ENCODE results near the gene PRPF19. TPM values are rescaled to one million over a fixed set of nuclear protein-coding genes. Genes with fewer than 3 reads are reported as not detected.

PRPF19 gene
- total RNA-seq, 3 donors from 2014 or later = 61.1 to 74.1 (median 64.6) TPM

DNA sequence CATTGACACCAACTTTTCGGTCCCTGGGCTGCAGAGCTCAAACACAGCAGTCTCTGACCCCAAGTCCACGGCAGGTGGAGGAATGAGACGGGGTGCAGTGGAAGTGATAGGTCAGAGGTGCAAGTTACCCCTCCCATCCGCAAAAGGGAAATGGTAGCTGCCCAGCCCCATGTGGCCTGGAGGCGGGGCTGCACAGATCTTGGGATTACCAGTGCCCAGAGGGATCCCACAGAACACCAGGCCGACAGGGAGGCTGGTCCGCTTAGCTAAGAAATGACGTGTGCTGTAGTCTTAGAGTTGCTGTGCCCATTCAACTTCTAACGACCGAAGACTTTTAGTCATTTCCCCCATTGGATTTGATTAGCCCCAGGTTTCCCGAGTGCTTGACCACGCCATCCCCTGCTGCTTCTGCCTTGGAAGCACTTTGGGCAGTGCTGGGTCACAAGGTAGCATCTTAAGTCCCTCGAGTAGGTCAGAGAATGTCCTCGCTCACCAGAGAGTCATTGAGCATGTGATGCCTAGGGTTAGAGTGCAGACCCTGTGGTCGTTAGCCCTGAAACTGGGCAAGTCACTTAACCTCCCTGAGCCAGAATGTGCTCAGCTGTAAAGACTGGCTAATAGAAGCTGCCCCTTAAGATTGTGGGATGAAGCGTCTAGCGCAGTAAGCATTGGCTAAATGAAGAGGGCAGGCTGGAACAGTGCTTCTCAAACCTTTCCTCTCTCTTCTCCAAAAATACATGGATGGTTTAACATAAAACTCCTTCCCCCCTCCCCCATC lies 54.9 kb downstream of the PRPF19 start:
- peaks cover 13% of the 10 kb centered on the region for H3K4me1 ChIP-seq (ENCODE audit: low read depth)
- ATAC-seq = no peak
- DNase-seq = no peak
- H3K36me3 ChIP-seq (ENCODE audit: low read depth) = no peaks in the 10 kb centered on the region
- no peak overlapping the region for H3K4me3 ChIP-seq
- TF ChIP-seq, protein P1, sequence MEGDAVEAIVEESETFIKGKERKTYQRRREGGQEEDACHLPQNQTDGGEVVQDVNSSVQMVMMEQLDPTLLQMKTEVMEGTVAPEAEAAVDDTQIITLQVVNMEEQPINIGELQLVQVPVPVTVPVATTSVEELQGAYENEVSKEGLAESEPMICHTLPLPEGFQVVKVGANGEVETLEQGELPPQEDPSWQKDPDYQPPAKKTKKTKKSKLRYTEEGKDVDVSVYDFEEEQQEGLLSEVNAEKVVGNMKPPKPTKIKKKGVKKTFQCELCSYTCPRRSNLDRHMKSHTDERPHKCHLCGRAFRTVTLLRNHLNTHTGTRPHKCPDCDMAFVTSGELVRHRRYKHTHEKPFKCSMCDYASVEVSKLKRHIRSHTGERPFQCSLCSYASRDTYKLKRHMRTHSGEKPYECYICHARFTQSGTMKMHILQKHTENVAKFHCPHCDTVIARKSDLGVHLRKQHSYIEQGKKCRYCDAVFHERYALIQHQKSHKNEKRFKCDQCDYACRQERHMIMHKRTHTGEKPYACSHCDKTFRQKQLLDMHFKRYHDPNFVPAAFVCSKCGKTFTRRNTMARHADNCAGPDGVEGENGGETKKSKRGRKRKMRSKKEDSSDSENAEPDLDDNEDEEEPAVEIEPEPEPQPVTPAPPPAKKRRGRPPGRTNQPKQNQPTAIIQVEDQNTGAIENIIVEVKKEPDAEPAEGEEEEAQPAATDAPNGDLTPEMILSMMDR (IDR thresholded peaks at IDR 0.05) = no peak
- no peaks in the 10 kb centered on the region for H3K9me3 ChIP-seq
- intact Hi-C loops (cut with DNase I, micrococcal nuclease) = no loop called here

DNA sequence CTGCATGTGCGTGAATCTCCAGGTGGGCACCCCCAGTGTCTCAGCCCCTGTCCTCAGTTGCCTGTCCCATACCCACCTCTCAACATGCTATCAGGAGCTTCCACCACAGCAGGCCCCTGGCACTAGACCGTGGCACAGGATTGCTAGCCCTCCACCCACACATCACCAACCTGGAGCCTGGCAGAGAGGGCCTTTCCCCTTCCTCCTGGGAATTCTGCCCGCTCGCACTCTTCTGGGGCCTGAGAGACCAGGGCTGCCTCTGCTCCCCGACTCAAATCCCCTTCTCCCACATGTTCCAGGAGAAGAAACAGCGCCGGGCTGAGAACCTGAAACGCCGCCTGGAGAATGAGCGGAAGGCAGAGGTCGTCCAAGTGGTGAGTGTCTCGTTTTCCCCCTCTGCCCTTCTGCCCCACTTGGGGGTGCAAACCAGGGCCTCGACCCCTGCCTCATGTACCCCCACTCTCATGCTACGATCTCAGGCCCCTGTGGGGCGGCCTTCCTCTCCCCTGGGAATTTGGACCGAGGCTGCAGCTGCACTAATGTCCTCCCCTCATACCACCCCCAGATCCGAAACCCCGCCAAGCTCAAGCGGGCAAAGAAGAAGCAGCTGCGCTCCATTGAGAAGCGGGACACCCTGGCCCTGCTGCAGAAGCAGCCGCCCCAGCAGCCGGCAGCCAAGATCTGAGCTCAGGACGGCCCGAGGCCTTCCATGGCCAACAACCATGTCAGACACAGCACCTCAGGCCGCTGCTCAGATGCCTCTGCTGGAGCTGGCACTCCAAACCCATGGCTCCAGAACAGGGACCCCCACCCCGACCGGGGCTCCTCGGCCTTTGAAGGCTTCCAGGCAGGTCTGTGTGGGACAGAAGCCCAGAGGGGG lies 56.5 kb downstream of the PRPF19 start:
- ATAC-seq = no peak
- no peaks in the 10 kb centered on the region for H3K36me3 ChIP-seq (ENCODE audit: low read depth)

DNA sequence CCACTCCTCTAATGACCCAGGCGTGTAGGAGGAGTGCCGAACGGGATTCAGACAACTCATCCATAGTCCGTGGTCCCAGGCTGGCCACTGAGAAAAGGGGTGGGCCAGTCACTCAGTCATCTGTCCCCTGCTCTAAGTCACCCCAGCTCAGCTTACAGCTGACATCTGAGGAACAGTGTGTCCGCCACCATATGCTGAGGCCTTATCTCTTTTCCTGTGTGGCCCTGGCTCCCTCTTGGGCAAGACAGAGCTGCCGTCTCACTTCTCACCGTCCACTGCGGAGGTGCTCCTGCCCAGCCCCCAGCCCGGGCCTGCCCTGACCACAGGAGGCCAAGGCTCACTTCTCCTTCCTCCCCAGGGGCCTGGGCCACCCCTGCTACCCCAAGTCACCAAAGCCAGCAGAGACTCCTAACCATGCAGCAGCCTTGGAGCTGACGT lies 57.7 kb downstream of the PRPF19 start:
- H3K4me3 ChIP-seq = no peak overlapping the region
- TF ChIP-seq, protein P1 (IDR thresholded peaks at IDR 0.05) = no peak
- no peaks in the 10 kb centered on the region for H3K9me3 ChIP-seq
- no peaks in the 10 kb centered on the region for H3K36me3 ChIP-seq (ENCODE audit: low read depth)
- H3K4me1 ChIP-seq (ENCODE audit: low read depth) = peaks cover 23% of the 10 kb centered on the region
- ATAC-seq = no peak
- intact Hi-C loops (cut with DNase I, micrococcal nuclease) = no loop called here
- DNase-seq = peak in 2 of 3 donors; percentile 27 to 44

More for the DNA sequence above, 56.5 kb downstream of the PRPF19 start:
- intact Hi-C loops (cut with DNase I, micrococcal nuclease) = no loop called here
- H3K4me3 ChIP-seq = no peak overlapping the region
- H3K9me3 ChIP-seq = no peaks in the 10 kb centered on the region
- peak in 1 of 3 donors; percentile 21 for DNase-seq
- TF ChIP-seq, protein P1 (IDR thresholded peaks at IDR 0.05) = no peak
- H3K4me1 ChIP-seq (ENCODE audit: low read depth) = peaks cover 14% of the 10 kb centered on the region

DNA sequence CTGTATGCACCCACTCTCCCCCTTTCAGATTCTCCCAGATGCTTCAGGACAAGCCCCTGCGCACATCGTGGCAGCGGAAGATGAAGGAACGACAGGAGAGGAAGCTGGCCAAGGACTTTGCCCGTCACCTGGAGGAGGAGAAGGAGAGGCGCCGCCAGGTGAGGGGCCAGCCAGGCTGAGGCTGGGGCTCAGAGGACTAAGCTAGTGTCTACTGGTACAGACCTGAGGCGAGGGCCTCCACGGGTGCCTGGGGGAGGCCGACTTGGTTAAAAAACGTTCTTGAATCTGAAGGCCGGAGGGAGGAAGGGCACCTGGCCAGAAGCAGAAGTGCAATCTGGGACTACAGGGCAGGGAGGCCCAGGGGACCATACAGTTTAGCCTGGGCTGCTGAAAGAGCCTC lies 58.5 kb downstream of the PRPF19 start:
- H3K36me3 ChIP-seq (ENCODE audit: low read depth) = no peaks in the 10 kb centered on the region

DNA sequence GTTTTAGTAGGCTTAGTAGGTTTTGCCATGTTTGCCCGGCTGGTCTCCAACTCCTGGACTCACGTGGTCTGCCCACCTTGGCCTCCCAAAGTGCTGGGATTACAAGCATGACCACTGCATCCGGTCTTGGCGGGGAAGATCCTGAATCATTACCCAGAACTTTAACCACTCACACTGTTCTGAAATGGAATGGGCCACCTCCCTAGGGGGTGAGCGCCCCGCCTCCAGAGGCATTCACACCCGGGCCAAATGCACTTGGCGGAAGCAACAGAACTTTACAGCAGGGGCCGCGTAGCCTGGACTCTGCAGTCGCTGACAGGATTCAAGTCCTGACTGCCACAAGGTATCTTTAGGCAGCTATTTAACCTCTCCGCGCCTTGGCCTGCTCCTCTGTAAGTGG lies 59.1 kb downstream of the PRPF19 start:
- no peak overlapping the region for H3K4me3 ChIP-seq
- intact Hi-C loops (cut with DNase I, micrococcal nuclease) = no loop called here
- H3K36me3 ChIP-seq (ENCODE audit: low read depth) = no peaks in the 10 kb centered on the region
- H3K4me1 ChIP-seq (ENCODE audit: low read depth) = peaks cover 31% of the 10 kb centered on the region
- H3K9me3 ChIP-seq = no peaks in the 10 kb centered on the region
- TF ChIP-seq, protein P1 (IDR thresholded peaks at IDR 0.05) = no peak
- no peak for DNase-seq
- no peak for ATAC-seq

More for the DNA sequence above, 58.5 kb downstream of the PRPF19 start:
- DNase-seq (no peak), ATAC-seq (no peak)
- TF ChIP-seq, protein P1 (IDR thresholded peaks at IDR 0.05) = no peak
- Histone ChIP-seq H3K9me3 (no peaks in the 10 kb centered on the region), H3K4me1 (ENCODE audit: low read depth) (peaks cover 29% of the 10 kb centered on the region), H3K4me3 (no peak overlapping the region)
- intact Hi-C loops (cut with DNase I, micrococcal nuclease) = no loop called here
